Endodermal cell (in vitro differentiated cells): ENCODE results near the gene DEDD2. TPM values are rescaled to one million over a fixed set of nuclear protein-coding genes. Genes with fewer than 3 reads are reported as not detected.

Source experiments
- DNase-seq: peaks from one replicate; pipeline ENCODE4 v3.0.0-alpha.2; 2017
- H3K27ac ChIP-seq: 2 replicates; pipeline ENCODE4 v1.5.1; 2013; ENCODE audit warnings: mild to moderate bottlenecking, low read depth, low read length, moderate library complexity
- H3K27me3 ChIP-seq: 2 replicates; pipeline ENCODE4 v1.6.1; 2013; ENCODE audit warnings: mild to moderate bottlenecking, low read length, moderate library complexity; ENCODE audit not compliant: insufficient read depth, control insufficient read depth, poor library complexity, severe bottlenecking
- H3K36me3 ChIP-seq: 2 replicates; pipeline ENCODE4 v1.7.0; 2013; ENCODE audit warnings: mild to moderate bottlenecking, low read length, moderate library complexity; ENCODE audit not compliant: control insufficient read depth, insufficient read depth
- H3K4me1 ChIP-seq: one replicate; pipeline ENCODE4 v1.7.0; 2013; ENCODE audit warnings: low read length; ENCODE audit not compliant: control insufficient read depth, insufficient read depth
- H3K4me3 ChIP-seq: 2 replicates; pipeline ENCODE4 v1.5.1; 2013; ENCODE audit warnings: mild to moderate bottlenecking, low read length, moderate library complexity
- H3K9ac ChIP-seq: 2 replicates; pipeline ENCODE4 v1.6.1; 2013; ENCODE audit warnings: mild to moderate bottlenecking, low read length, moderate library complexity; ENCODE audit not compliant: poor library complexity, severe bottlenecking; ENCODE audit errors: extremely low read depth
- H3K9me3 ChIP-seq: 2 replicates; pipeline ENCODE4 v1.6.1; 2013; ENCODE audit warnings: mild to moderate bottlenecking, low read length, moderate library complexity; ENCODE audit not compliant: control insufficient read depth
- H3K27ac Mint-ChIP-seq: 2 replicates; pipeline ENCODE4 v1.8.0; 2020; ENCODE audit warnings: mixed read lengths
- H3K27me3 Mint-ChIP-seq: 2 replicates; pipeline ENCODE4 v1.8.0; 2021; ENCODE audit warnings: mild to moderate bottlenecking, mixed read lengths; ENCODE audit not compliant: insufficient read depth
- H3K36me3 Mint-ChIP-seq: 2 replicates; pipeline ENCODE4 v1.8.0; 2020; ENCODE audit warnings: low read depth, mixed read lengths
- H3K4me1 Mint-ChIP-seq: 2 replicates; pipeline ENCODE4 v1.8.0; 2020; ENCODE audit warnings: mixed read lengths
- H3K4me3 Mint-ChIP-seq: 2 replicates; pipeline ENCODE4 v1.8.0; 2020; ENCODE audit warnings: mild to moderate bottlenecking, moderate library complexity, mixed read lengths
- H3K9me3 Mint-ChIP-seq: 2 replicates; pipeline ENCODE4 v1.8.0; 2020; ENCODE audit warnings: mild to moderate bottlenecking, mixed read lengths
- CTCF ChIP-seq: fragments of 200-600 bp; sonication (generic); conservative IDR thresholded peaks from 2 replicates; pipeline ENCODE4 v1.5.0; 2021; ENCODE audit warnings: antibody characterized with exemption, mild to moderate bottlenecking
- WGBS, 2 experiments: methylation state at CpG; one replicate each; pipeline versions ENCODE4 v1.1.5 to v1.1.7; 2013; ENCODE audit warnings: missing lambda C conversion rate in 2 of 2, mixed read lengths in 1 of 2; ENCODE audit not compliant: insufficient coverage in 1 of 2, insufficient read length in 1 of 2; 5-methylcytosine and 5-hydroxymethylcytosine counted together
- total RNA-seq, 2 donors: library from RNA; stranded (reverse); fragmentation: NEBNext Ultra II Directional in 1 of 2; extraction: Animal tissue kit (Norgen Biotek cat#: 25700) in 1 of 2; gene quantifications; 2 replicates in 1 of 2; 3 replicates in 1 of 2; pipeline ENCODE4 v1.2.1, GENCODE V29; 2021

The DEDD2 gene
- total RNA-seq, 2 donors from 2014 or later = 25.8 to 28.0 TPM

GRCh38 chr19:42208612-42209011, 8.9 kb downstream of the DEDD2 start:
- Mint-ChIP-seq H3K4me3 (no peak overlapping the region), H3K4me1 (peaks cover 1% of the 10 kb centered on the region), H3K27me3 (no peaks in the 10 kb centered on the region), H3K27ac (no peak overlapping the region), H3K36me3 (peaks cover 64% of the 10 kb centered on the region), H3K9me3 (no peaks in the 10 kb centered on the region)
- Histone ChIP-seq H3K9me3 (no peaks in the 10 kb centered on the region), H3K9ac (no peak overlapping the region), H3K27me3 (no peaks in the 10 kb centered on the region), H3K4me3 (no peak overlapping the region), H3K36me3 (peaks cover 63% of the 10 kb centered on the region), H3K27ac (no peak overlapping the region), H3K4me1 (no peaks in the 10 kb centered on the region)
- WGBS, 2 experiments = 95 to 100% methylated on average over 6 to 11 of the region's 11 CpGs
- DNase-seq = no peak
- no peak for TF ChIP-seq CTCF

GRCh38 chr19:42207767-42208271, 9.7 kb downstream of the DEDD2 start:
- no peak for TF ChIP-seq CTCF
- no peak for DNase-seq
- no peak overlapping the region for H3K4me3 ChIP-seq
- Mint-ChIP-seq H3K27ac (no peak overlapping the region), H3K4me1 (peaks cover 1% of the 10 kb centered on the region), H3K4me3 (no peak overlapping the region), H3K27me3 (no peaks in the 10 kb centered on the region), H3K36me3 (peaks cover 63% of the 10 kb centered on the region), H3K9me3 (no peaks in the 10 kb centered on the region)
- no peak overlapping the region for H3K27ac ChIP-seq
- no peaks in the 10 kb centered on the region for H3K27me3 ChIP-seq
- WGBS, 2 experiments = 91 to 100% methylated on average over 2 to 6 of the region's 6 CpGs
- no peaks in the 10 kb centered on the region for H3K9me3 ChIP-seq
- H3K9ac ChIP-seq = no peak overlapping the region
- H3K4me1 ChIP-seq = no peaks in the 10 kb centered on the region
- H3K36me3 ChIP-seq = peaks cover 59% of the 10 kb centered on the region

- H3K9me3 Mint-ChIP-seq = no peaks in the 10 kb centered on the region
- no peak overlapping the region for H3K4me3 ChIP-seq
Measured at GRCh38 chr19:42206871-42207755, 10.4 kb downstream of the DEDD2 start.

More at GRCh38 chr19:42206871-42207755, 10.4 kb downstream of the DEDD2 start:
- H3K9ac ChIP-seq = no peak overlapping the region
- no peak overlapping the region for H3K4me3 Mint-ChIP-seq
- H3K27ac ChIP-seq = no peak overlapping the region
- H3K27ac Mint-ChIP-seq = peak overlapping the region; percentile 66
- H3K4me1 Mint-ChIP-seq = peaks cover 1% of the 10 kb centered on the region
- H3K9me3 ChIP-seq = no peaks in the 10 kb centered on the region
- peaks cover 66% of the 10 kb centered on the region for H3K36me3 Mint-ChIP-seq
- no peaks in the 10 kb centered on the region for H3K27me3 Mint-ChIP-seq
- peaks cover 59% of the 10 kb centered on the region for H3K36me3 ChIP-seq
- DNase-seq = no peak
- WGBS, 2 experiments = 96 to 98% methylated on average over 9 to 14 of the region's 14 CpGs
- no peaks in the 10 kb centered on the region for H3K4me1 ChIP-seq
- TF ChIP-seq CTCF = no peak
- no peaks in the 10 kb centered on the region for H3K27me3 ChIP-seq
